Peyer's patch (tissue), 4 donors: ENCODE data around the gene RNLS.
"Not testable (repeated sequence)": the region's sequence is repeated elsewhere in the genome, so short reads cannot be mapped to it uniquely, and the experiment has no call there.

Source experiments
- CTCF ChIP-seq, 6 experiments: fragments of 450-650 bp in 4 of 6; fragments of 200-600 bp in 2 of 6; sonication (generic) in 1 of 6; IDR thresholded peaks; one replicate each; pipeline ENCODE4 v1.5.1; 2017 to 2019; ENCODE audit warnings: antibody characterized with exemption in 6 of 6, mild to moderate bottlenecking in 3 of 6, moderate library complexity in 1 of 6
- POLR2A ChIP-seq, 2 donors: fragments of 450-650 bp; IDR thresholded peaks; one replicate each; pipeline ENCODE4 v1.5.1; 2017; ENCODE audit warnings: antibody characterized with exemption in 2 of 2, mild to moderate bottlenecking in 2 of 2, moderate library complexity in 2 of 2

GRCh38 chr10:88276945-88277344 lies 306.2 kb downstream of the RNLS start:
- TF ChIP-seq POLR2A, CTCF (IDR thresholded peaks at IDR 0.05): not testable (repeated sequence)
